H9 (cell line): ENCODE data around the gene NFIX. TPM values are rescaled to one million over a fixed set of nuclear protein-coding genes. Genes with fewer than 3 reads are reported as not detected.

Source experiments
- DNase-seq: peaks from one replicate; pipeline ENCODE4 v3.0.0-alpha.2; 2017
- H2AFZ ChIP-seq: one replicate; pipeline ENCODE4 v1.6.1; 2013; ENCODE audit warnings: mild to moderate bottlenecking, low read length, control low read depth, moderate library complexity
- H2AK5ac ChIP-seq: 2 replicates; pipeline ENCODE4 v1.6.1; 2013; ENCODE audit warnings: low read length, control low read depth, mixed read lengths; ENCODE audit not compliant: insufficient read length
- H2BK120ac ChIP-seq: one replicate; pipeline ENCODE4 v1.6.1; 2013; ENCODE audit warnings: low read depth, mild to moderate bottlenecking, low read length, control low read depth, inconsistent platforms; ENCODE audit not compliant: poor library complexity, severe bottlenecking
- H2BK12ac ChIP-seq: 2 replicates; pipeline ENCODE4 v1.6.1; 2013; ENCODE audit warnings: low read length, control low read depth, mixed read lengths, low read depth; ENCODE audit not compliant: insufficient read length
- H2BK15ac ChIP-seq: 2 replicates; pipeline ENCODE4 v1.6.1; 2013; ENCODE audit warnings: low read depth, low read length, control low read depth
- H2BK20ac ChIP-seq: one replicate; pipeline ENCODE4 v1.6.1; 2013; ENCODE audit warnings: low read depth, mild to moderate bottlenecking, low read length, control low read depth, inconsistent platforms; ENCODE audit not compliant: poor library complexity, severe bottlenecking
- H2BK5ac ChIP-seq: 2 replicates; pipeline ENCODE4 v1.6.1; 2013; ENCODE audit warnings: low read length, control low read depth, mixed read lengths; ENCODE audit not compliant: insufficient read length
- H3K14ac ChIP-seq: 2 replicates; pipeline ENCODE4 v1.6.1; 2013; ENCODE audit warnings: low read length, control low read depth; ENCODE audit not compliant: insufficient read depth
- H3K18ac ChIP-seq: 2 replicates; pipeline ENCODE4 v1.6.1; 2013; ENCODE audit warnings: low read depth, mild to moderate bottlenecking, mixed read lengths, low read length, control low read depth; ENCODE audit not compliant: insufficient read length
- H3K23ac ChIP-seq: 2 replicates; pipeline ENCODE4 v1.6.1; 2013; ENCODE audit warnings: low read length, control low read depth, mixed read lengths, low read depth; ENCODE audit not compliant: insufficient read length
- H3K23me2 ChIP-seq: 2 replicates; pipeline ENCODE4 v1.6.1; 2013; ENCODE audit warnings: low read depth, mild to moderate bottlenecking, mixed read lengths, low read length, control low read depth; ENCODE audit not compliant: insufficient read length, poor library complexity, severe bottlenecking
- H3K27ac ChIP-seq: 2 replicates; pipeline ENCODE4 v1.5.1; 2013; ENCODE audit warnings: low read length, control low read depth, mixed read lengths, low read depth; ENCODE audit not compliant: insufficient read length
- H3K27me3 ChIP-seq: 2 replicates; pipeline ENCODE4 v1.6.1; 2013; ENCODE audit warnings: low read length, control low read depth, inconsistent platforms; ENCODE audit not compliant: insufficient read depth
- H3K4ac ChIP-seq: 2 replicates; pipeline ENCODE4 v1.6.1; 2013; ENCODE audit warnings: low read depth, mild to moderate bottlenecking, control low read depth, inconsistent platforms, low read length, moderate library complexity
- H3K4me1 ChIP-seq: 2 replicates; pipeline ENCODE4 v1.6.1; 2013; ENCODE audit warnings: low read length, control low read depth, inconsistent platforms; ENCODE audit not compliant: insufficient read depth
- H3K4me2 ChIP-seq: 2 replicates; pipeline ENCODE4 v1.6.1; 2013; ENCODE audit warnings: low read length, control low read depth, mixed read lengths; ENCODE audit not compliant: insufficient read length, insufficient read depth
- H3K56ac ChIP-seq: 2 replicates; pipeline ENCODE4 v1.6.1; 2013; ENCODE audit warnings: low read depth, mild to moderate bottlenecking, mixed read lengths, low read length, control low read depth; ENCODE audit not compliant: insufficient read length
- H3K79me1 ChIP-seq: 2 replicates; pipeline ENCODE4 v1.6.1; 2013; ENCODE audit warnings: low read depth, mild to moderate bottlenecking, moderate library complexity, low read length, control low read depth, inconsistent platforms; ENCODE audit not compliant: insufficient read depth, poor library complexity, severe bottlenecking
- H3K79me2 ChIP-seq: 2 replicates; pipeline ENCODE4 v1.6.1; 2013; ENCODE audit warnings: low read length, control low read depth, inconsistent platforms; ENCODE audit not compliant: insufficient read depth
- H3K9ac ChIP-seq: 2 replicates; pipeline ENCODE4 v1.6.1; 2013; ENCODE audit warnings: low read length, control low read depth, mixed read lengths; ENCODE audit not compliant: insufficient read length; ENCODE audit errors: extremely low read depth
- H3K9me3 ChIP-seq: one replicate; pipeline ENCODE4 v1.6.1; 2013; ENCODE audit warnings: low read depth, low read length, inconsistent platforms; ENCODE audit not compliant: control insufficient read depth
- H3T11ph ChIP-seq: one replicate; pipeline ENCODE4 v1.6.1; 2013; ENCODE audit warnings: mild to moderate bottlenecking, low read length, control low read depth, inconsistent platforms
- H4K20me1 ChIP-seq: one replicate; pipeline ENCODE4 v1.6.1; 2013; ENCODE audit not compliant: control insufficient read depth, insufficient read length, insufficient read depth
- H4K5ac ChIP-seq: 2 replicates; pipeline ENCODE4 v1.6.1; 2013; ENCODE audit warnings: low read depth, mild to moderate bottlenecking, mixed read lengths, low read length, control low read depth; ENCODE audit not compliant: insufficient read length
- H4K8ac ChIP-seq: replicated peaks from 2 replicates; pipeline ENCODE4 v1.6.1; 2013; ENCODE audit warnings: low read length, control low read depth, mixed read lengths, low read depth; ENCODE audit not compliant: insufficient read length
- H4K91ac ChIP-seq: 2 replicates; pipeline ENCODE4 v1.6.1; 2013; ENCODE audit warnings: low read depth, mild to moderate bottlenecking, moderate library complexity, mixed read lengths, low read length, control low read depth; ENCODE audit not compliant: insufficient read length
- H3K27ac Mint-ChIP-seq, 3 experiments: 2 replicates in 2 of 3; 3 replicates in 1 of 3; pipeline ENCODE4 v1.8.0; 2020 to 2021; ENCODE audit warnings: mixed read lengths in 3 of 3, mild to moderate bottlenecking in 1 of 3, moderate library complexity in 1 of 3
- H3K27me3 Mint-ChIP-seq: 2 replicates; pipeline ENCODE4 v1.8.0; 2021; ENCODE audit warnings: low read depth, mild to moderate bottlenecking, moderate library complexity, mixed read lengths
- H3K36me3 Mint-ChIP-seq, 3 experiments: 2 replicates in 2 of 3; 3 replicates in 1 of 3; pipeline ENCODE4 v1.8.0; 2020 to 2021; ENCODE audit warnings: low read depth in 3 of 3, mixed read lengths in 3 of 3; ENCODE audit not compliant: insufficient read depth in 1 of 3
- H3K4me1 Mint-ChIP-seq, 2 experiments: 2 replicates each; pipeline ENCODE4 v1.8.0; 2020; ENCODE audit warnings: mixed read lengths in 2 of 2
- H3K4me3 Mint-ChIP-seq, 2 experiments: 2 replicates in 1 of 2; 3 replicates in 1 of 2; pipeline ENCODE4 v1.8.0; 2020 to 2021; ENCODE audit warnings: mild to moderate bottlenecking in 2 of 2, mixed read lengths in 2 of 2, moderate library complexity in 1 of 2
- H3K9me3 Mint-ChIP-seq, 2 experiments: 2 replicates in 1 of 2; 3 replicates in 1 of 2; pipeline ENCODE4 v1.8.0; 2020; ENCODE audit warnings: mild to moderate bottlenecking in 2 of 2, mixed read lengths in 2 of 2, moderate library complexity in 1 of 2
- CTCF ChIP-seq: fragments of 200-600 bp; sonication (generic); conservative IDR thresholded peaks from 3 replicates; pipeline ENCODE4 v1.8.0; 2021; ENCODE audit warnings: antibody characterized with exemption, mild to moderate bottlenecking
- WGBS: extraction: QIAGEN DNeasy Blood & Tissue Kit; methylation state at CpG from one replicate; pipeline ENCODE4 v1.1.7; 2013; ENCODE audit warnings: missing lambda C conversion rate, low lambda C conversion rate, mixed read lengths; ENCODE audit not compliant: insufficient read length; ENCODE audit errors: extremely low coverage; 5-methylcytosine and 5-hydroxymethylcytosine counted together
- total RNA-seq: library from RNA; stranded (reverse); gene quantifications from 2 replicates; pipeline ENCODE4 v1.2.1, GENCODE V29; 2021

The NFIX gene
- total RNA-seq, 1 experiment from 2014 or later: 0.31 TPM

- no peak overlapping the region for H3K56ac ChIP-seq
- H2BK15ac ChIP-seq: no peak overlapping the region
- no peak overlapping the region for H4K8ac ChIP-seq
- H3K27me3 ChIP-seq: no peaks in the 10 kb centered on the region
- no peaks in the 10 kb centered on the region; the same call in 1 of the 2 replicates for H3K4me1 ChIP-seq
- H2BK20ac ChIP-seq: no peak overlapping the region
- no CpG with 5 or more reads among the region's 12 CpGs for WGBS
- no peaks in the 10 kb centered on the region for H3K9me3 ChIP-seq
- H3K4me3 Mint-ChIP-seq: peak overlapping the region; percentile 88 to 94
- H3K4ac ChIP-seq: no peak overlapping the region
- no peak overlapping the region for H2AK5ac ChIP-seq
- peak overlapping the region; percentile 52 to 90 (median 82); a peak in 6 of 7 replicates for H3K27ac Mint-ChIP-seq
- H2BK5ac ChIP-seq: no peak overlapping the region
- H2BK120ac ChIP-seq: no peak overlapping the region
- peak overlapping the region; percentile 68 for H3K9ac ChIP-seq
- H4K91ac ChIP-seq: no peak overlapping the region
- peaks cover 5% of the 10 kb centered on the region for H3K79me1 ChIP-seq
- H3K23me2 ChIP-seq: peaks cover 3% of the 10 kb centered on the region
- H3K4me2 ChIP-seq: peak overlapping the region; percentile 52
- no peak overlapping the region for H2AFZ ChIP-seq
- H3K27me3 Mint-ChIP-seq: peaks cover 4% of the 10 kb centered on the region
- H3K36me3 Mint-ChIP-seq: peaks cover 23 to 46% (median 44%) of the 10 kb centered on the region in 3 experiments
- H3K23ac ChIP-seq: no peak overlapping the region
- H3K4me1 Mint-ChIP-seq: peaks cover 21 to 34% of the 10 kb centered on the region in 2 experiments
- no peak for TF ChIP-seq CTCF
- no peak overlapping the region; the same call in 1 of the 2 replicates for H3K14ac ChIP-seq
- DNase-seq: no peak
- H3K27ac ChIP-seq: no peak overlapping the region
- no peaks in the 10 kb centered on the region for H4K20me1 ChIP-seq
- H3K79me2 ChIP-seq: peaks cover 7% of the 10 kb centered on the region; the same call in 1 of the 2 replicates
- H3K18ac ChIP-seq: no peak overlapping the region
- no peak overlapping the region for H2BK12ac ChIP-seq
- no peak overlapping the region for H4K5ac ChIP-seq
- H3T11ph ChIP-seq: no peak overlapping the region
- peaks cover 0 to 3% of the 10 kb centered on the region in 2 experiments; a peak in 2 of 5 replicates for H3K9me3 Mint-ChIP-seq
These were observed 39.3 kb upstream of the NFIX start for GRCh38 chr19:12955996-12956395.
